Measurements from ENCODE around the gene AK5.

AK5 gene

GRCh38 chr1:77533660-77534305 lies 252.0 kb downstream of the AK5 start:
- Histone ChIP-seq H3K36me3 (no peaks in the 10 kb centered on the region), H3K27me3 (ENCODE audit: insufficient read depth, low read depth, severe bottlenecking) (no peaks in the 10 kb centered on the region), H3K27ac (no peak overlapping the region), H3K4me3 (ENCODE audit: low read depth, low read length) (no peak overlapping the region), H3K9me3 (ENCODE audit: severe bottlenecking) (no peaks in the 10 kb centered on the region)
- TF ChIP-seq, protein P1, sequence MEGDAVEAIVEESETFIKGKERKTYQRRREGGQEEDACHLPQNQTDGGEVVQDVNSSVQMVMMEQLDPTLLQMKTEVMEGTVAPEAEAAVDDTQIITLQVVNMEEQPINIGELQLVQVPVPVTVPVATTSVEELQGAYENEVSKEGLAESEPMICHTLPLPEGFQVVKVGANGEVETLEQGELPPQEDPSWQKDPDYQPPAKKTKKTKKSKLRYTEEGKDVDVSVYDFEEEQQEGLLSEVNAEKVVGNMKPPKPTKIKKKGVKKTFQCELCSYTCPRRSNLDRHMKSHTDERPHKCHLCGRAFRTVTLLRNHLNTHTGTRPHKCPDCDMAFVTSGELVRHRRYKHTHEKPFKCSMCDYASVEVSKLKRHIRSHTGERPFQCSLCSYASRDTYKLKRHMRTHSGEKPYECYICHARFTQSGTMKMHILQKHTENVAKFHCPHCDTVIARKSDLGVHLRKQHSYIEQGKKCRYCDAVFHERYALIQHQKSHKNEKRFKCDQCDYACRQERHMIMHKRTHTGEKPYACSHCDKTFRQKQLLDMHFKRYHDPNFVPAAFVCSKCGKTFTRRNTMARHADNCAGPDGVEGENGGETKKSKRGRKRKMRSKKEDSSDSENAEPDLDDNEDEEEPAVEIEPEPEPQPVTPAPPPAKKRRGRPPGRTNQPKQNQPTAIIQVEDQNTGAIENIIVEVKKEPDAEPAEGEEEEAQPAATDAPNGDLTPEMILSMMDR (IDR thresholded peaks at IDR 0.05; ENCODE audit: low read depth, low read length) = peak; percentile 74
- peak; percentile 52 for DNase-seq

- no peak overlapping the region for H3K4me3 ChIP-seq (ENCODE audit: low read depth, low read length)
- no peaks in the 10 kb centered on the region for H3K27me3 ChIP-seq (ENCODE audit: insufficient read depth, low read depth, severe bottlenecking)
- no peaks in the 10 kb centered on the region for H3K36me3 ChIP-seq
- H3K9me3 ChIP-seq (ENCODE audit: severe bottlenecking) = no peaks in the 10 kb centered on the region
- no peak overlapping the region for H3K27ac ChIP-seq
- TF ChIP-seq, protein P1 (IDR thresholded peaks at IDR 0.05; ENCODE audit: low read depth, low read length) = no peak
- no peak for DNase-seq
These were observed 252.6 kb downstream of the AK5 start for GRCh38 chr1:77534456-77534855.

- Histone ChIP-seq H3K36me3 (no peaks in the 10 kb centered on the region), H3K4me3 (ENCODE audit: low read depth, low read length) (no peak overlapping the region), H3K27ac (no peak overlapping the region), H3K27me3 (ENCODE audit: insufficient read depth, low read depth, severe bottlenecking) (no peaks in the 10 kb centered on the region), H3K9me3 (ENCODE audit: severe bottlenecking) (no peaks in the 10 kb centered on the region)
- TF ChIP-seq, protein P1 (IDR thresholded peaks at IDR 0.05; ENCODE audit: low read depth, low read length) = no peak
- DNase-seq = no peak
These were observed 255.0 kb downstream of the AK5 start for GRCh38 chr1:77536813-77537212.

GRCh38 chr1:77538956-77539518 lies 257.2 kb downstream of the AK5 start:
- TF ChIP-seq, protein P1 (IDR thresholded peaks at IDR 0.05; ENCODE audit: low read depth, low read length) = no peak
- H3K4me3 ChIP-seq (ENCODE audit: low read depth, low read length) = no peak overlapping the region
- no peaks in the 10 kb centered on the region for H3K36me3 ChIP-seq
- H3K9me3 ChIP-seq (ENCODE audit: severe bottlenecking) = no peaks in the 10 kb centered on the region
- H3K27ac ChIP-seq = peak overlapping the region; percentile 35
- H3K27me3 ChIP-seq (ENCODE audit: insufficient read depth, low read depth, severe bottlenecking) = no peaks in the 10 kb centered on the region
- no peak for DNase-seq

- TF ChIP-seq, protein P1 (IDR thresholded peaks at IDR 0.05; ENCODE audit: low read depth, low read length) = no peak
- Histone ChIP-seq H3K27ac (peak overlapping the region; percentile 35), H3K27me3 (ENCODE audit: insufficient read depth, low read depth, severe bottlenecking) (no peaks in the 10 kb centered on the region), H3K4me3 (ENCODE audit: low read depth, low read length) (no peak overlapping the region), H3K9me3 (ENCODE audit: severe bottlenecking) (no peaks in the 10 kb centered on the region), H3K36me3 (no peaks in the 10 kb centered on the region)
- DNase-seq = peak; percentile 67
These were observed 257.8 kb downstream of the AK5 start for GRCh38 chr1:77539519-77540142.
